HPDE6-E6E7 (cell line): Measurements from ENCODE around the gene ANKZF1.
"Not testable (repeated sequence)": the region's sequence is repeated elsewhere in the genome, so short reads cannot be mapped to it uniquely, and the experiment has no call there.

Source experiments
- DNase-seq: peaks from one replicate; pipeline ENCODE4 v3.0.0; 2011; ENCODE audit warnings: missing footprints; ENCODE audit errors: extremely low spot score

The ANKZF1 gene

GRCh38 chr2:219229305-219230058 lies at the start of gene ANKZF1, which contains the start of gene ATG9A:
Gene ANKZF1, plus strand, starts transcription at chr2:219229806. Its CDS starts 452 bp downstream, at chr2:219230258.
Gene ATG9A, minus strand, starts transcription at chr2:219229636. Its CDS starts 1,612 bp downstream, at chr2:219228024.
- DNase-seq = peak; percentile 99

- DNase-seq = no peak
Observed at GRCh38 chr2:219180961-219181360, 48.6 kb upstream of the ANKZF1 start.

- DNase-seq = no peak
Observed at GRCh38 chr2:219181531-219181930, 48.1 kb upstream of the ANKZF1 start.

GRCh38 chr2:219182331-219183150 lies 47.1 kb upstream of the ANKZF1 start:
- no peak for DNase-seq

- DNase-seq = no peak
Observed at GRCh38 chr2:219183151-219183772, 46.3 kb upstream of the ANKZF1 start.

- DNase-seq = no peak
Observed at GRCh38 chr2:219184121-219184520, 45.5 kb upstream of the ANKZF1 start.

- no peak for DNase-seq
Observed at GRCh38 chr2:219186754-219187456, 42.7 kb upstream of the ANKZF1 start.

GRCh38 chr2:219197388-219197787 lies 32.2 kb upstream of the ANKZF1 start:
- no peak for DNase-seq

- DNase-seq = no peak
Observed at GRCh38 chr2:219198974-219199373, 30.6 kb upstream of the ANKZF1 start.

GRCh38 chr2:219199470-219200211 lies 30.0 kb upstream of the ANKZF1 start:
- no peak for DNase-seq

GRCh38 chr2:219200502-219201326 lies 28.9 kb upstream of the ANKZF1 start:
- DNase-seq = not testable (repeated sequence)

GRCh38 chr2:219201331-219201730 lies 28.3 kb upstream of the ANKZF1 start:
- not testable (repeated sequence) for DNase-seq

- DNase-seq = no peak
Observed at GRCh38 chr2:219204425-219205164, 25.0 kb upstream of the ANKZF1 start.

- no peak for DNase-seq
Observed at GRCh38 chr2:219205165-219205538, 24.5 kb upstream of the ANKZF1 start.

GRCh38 chr2:219205981-219206327 lies 23.7 kb upstream of the ANKZF1 start:
- no peak for DNase-seq

GRCh38 chr2:219206328-219207133 lies 23.1 kb upstream of the ANKZF1 start, which contains the start of gene ZFAND2B:
Gene ZFAND2B, plus strand, starts transcription at chr2:219206782. Its CDS starts 206 bp downstream, at chr2:219206988.
- peak; percentile 98 for DNase-seq

GRCh38 chr2:219207134-219207883 lies 22.3 kb upstream of the ANKZF1 start:
- no peak for DNase-seq
